SKM-1 (cell line): ENCODE results near the gene ZNF341.
A peak's percentile ranks its signal among the peaks of the same experiment; 100 is the strongest.
"Not testable (repeated sequence)": the region's sequence is repeated elsewhere in the genome, so short reads cannot be mapped to it uniquely, and the experiment has no call there.

Experiments
- DNase-seq: peaks from one replicate; lab custom pipeline; 2025; ENCODE audit not compliant: unreplicated experiment; lab: John Stamatoyannopoulos, UW

ZNF341 gene

DNA sequence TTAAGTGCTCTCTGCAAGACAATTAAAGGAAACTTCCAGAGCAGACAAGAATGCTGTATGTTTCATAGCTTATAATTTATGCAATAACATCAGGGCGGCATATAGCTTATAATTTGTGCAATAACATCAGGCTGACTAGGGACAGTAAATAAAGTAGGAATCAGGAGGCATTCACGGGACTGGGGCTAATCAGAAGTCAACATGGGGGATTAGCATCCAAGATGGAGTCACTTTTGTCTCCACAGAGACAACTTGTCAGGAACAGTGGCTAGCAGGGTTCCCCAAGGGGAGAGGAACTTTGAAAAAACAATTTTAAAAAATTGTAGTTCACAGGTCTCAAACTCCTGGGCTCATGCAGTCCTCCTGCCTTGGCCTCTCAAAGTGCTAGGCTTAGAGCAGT lies 3.3 kb upstream of the ZNF341 start:
- no peak for DNase-seq

DNA sequence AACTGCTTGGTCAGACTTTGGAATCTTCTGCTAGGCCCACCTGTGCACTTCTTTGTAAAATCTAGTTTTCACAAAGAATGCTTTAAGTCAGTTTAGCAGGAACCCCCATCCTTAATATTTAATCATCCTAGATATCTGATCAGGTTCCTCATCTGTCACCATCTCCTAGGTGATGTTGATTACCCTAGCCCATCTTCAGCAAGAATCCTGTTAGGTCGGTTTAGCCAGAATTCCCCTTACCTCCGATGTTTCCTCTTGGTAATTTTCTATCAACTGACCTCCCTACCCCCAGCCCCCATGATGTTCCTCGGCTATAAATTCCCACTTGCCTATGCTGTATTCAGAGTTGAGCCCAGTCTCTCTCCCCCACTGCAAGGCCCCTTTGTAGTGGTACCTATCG lies 2.7 kb upstream of the ZNF341 start:
- no peak for DNase-seq

GRCh38 chr20:33730946-33731692 lies 677 bp upstream of the ZNF341 start:
- DNase-seq = no peak

DNA sequence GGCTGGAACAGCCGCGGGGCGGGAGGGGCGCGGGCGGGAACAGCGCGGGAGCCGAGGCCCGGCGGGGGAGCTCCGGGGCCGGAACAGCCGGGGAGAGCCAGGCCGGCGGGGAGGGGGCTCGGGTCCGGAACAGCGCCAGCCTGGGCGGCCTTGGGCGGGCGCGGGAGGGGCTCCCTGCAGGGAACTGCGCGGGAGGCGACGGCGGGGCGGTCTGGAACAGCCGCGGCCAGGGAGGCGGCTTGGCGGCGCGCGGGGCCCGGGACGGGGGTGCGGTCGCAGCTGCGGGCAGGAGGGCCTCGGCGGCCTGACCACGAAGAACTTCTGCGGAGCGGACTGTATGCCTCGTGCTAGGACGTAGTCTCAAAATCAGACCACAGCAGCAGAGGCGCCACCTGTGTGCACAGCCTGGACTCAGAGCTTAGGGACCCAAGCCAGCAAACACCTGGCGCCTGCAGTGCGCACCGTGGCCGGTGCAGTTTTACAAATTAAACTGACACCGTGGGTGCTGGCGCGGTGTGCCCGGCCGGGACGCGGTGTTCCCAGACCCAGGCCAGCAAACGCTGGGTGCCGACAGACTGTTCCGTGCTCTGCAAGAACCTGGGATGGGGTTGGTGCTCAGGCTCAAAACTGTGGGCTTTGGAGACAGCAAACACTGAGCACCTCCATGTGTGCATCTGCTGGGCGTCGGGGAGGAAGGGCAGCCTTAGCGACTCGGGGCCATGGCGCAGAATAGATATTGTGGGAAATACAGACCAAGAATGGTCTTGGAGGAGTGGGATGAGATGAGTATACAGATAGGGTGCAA lies 572 bp downstream of the ZNF341 start:
- DNase-seq = peak; percentile 95

- peak; percentile 52 for DNase-seq
These were observed 2.1 kb downstream of the ZNF341 start for GRCh38 chr20:33733654-33734576.

- DNase-seq = no peak
These were observed 5.2 kb downstream of the ZNF341 start for GRCh38 chr20:33736962-33737361.

- no peak for DNase-seq
These were observed 7.7 kb downstream of the ZNF341 start for GRCh38 chr20:33739493-33739892.

GRCh38 chr20:33740189-33740588 lies 8.4 kb downstream of the ZNF341 start:
- no peak for DNase-seq

GRCh38 chr20:33744181-33744580 lies 12.4 kb downstream of the ZNF341 start:
- DNase-seq = no peak

DNA sequence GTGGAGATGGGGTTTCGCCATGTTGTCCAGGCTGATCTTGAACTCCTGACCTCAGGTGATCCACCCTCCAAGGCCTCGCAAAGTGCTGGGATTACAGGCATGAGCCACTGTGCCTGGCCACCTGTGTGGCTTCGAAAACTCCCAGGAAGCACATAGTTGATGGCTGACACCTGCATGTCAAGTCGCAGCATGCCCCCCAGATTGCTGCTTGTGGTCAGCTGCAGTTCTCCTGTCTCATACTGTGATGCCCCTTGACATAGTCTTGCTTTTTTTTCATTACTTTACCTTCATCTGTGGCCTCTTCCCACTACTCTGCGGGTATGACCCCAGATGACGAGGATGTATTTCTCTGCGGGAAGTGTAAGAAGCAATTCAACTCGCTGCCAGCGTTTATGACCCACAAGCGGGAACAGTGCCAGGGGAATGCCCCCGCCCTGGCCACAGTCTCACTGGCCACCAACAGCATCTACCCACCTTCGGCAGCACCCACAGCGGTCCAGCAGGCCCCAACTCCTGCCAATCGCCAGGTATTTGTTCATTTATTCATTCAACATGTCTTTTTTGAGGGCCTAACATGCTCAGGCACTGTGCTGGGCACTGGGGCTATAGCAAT lies 13.1 kb downstream of the ZNF341 start:
- DNase-seq = no peak

- no peak for DNase-seq
These were observed 14.7 kb downstream of the ZNF341 start for GRCh38 chr20:33746325-33746998.

- no peak for DNase-seq
These were observed 20.0 kb downstream of the ZNF341 start for GRCh38 chr20:33751775-33752174.

- no peak for DNase-seq
These were observed 21.3 kb downstream of the ZNF341 start for GRCh38 chr20:33753143-33753542.

- DNase-seq = no peak
These were observed 22.0 kb downstream of the ZNF341 start for GRCh38 chr20:33753763-33754162.

DNA sequence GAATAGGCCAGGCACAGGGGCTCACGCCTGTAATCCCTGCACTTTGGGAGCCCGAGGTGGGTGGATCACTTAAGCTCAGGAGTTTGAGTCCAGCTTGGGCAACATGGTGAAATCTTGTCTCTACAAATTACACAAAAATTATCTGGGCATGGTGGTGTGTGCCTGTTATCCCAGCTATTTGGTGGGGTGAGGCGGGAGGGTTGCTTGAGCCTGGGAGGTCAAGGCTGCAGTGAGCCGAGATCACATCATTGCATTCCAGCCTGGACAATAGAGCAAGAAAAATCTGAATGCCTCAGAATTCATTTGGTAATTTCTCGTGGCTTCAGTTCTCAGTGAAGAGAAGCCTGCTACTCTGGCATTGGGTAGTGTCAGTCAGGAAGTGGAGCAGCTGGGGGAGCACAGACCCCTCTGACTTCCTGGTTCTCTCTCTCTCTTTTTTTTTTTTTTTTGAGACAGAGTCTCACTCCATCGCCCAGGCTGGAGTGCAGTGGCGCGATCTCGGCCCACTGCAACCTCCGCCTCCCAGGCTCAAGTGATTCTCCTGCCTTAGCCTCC lies 24.2 kb downstream of the ZNF341 start:
- not testable (repeated sequence) for DNase-seq

GRCh38 chr20:33757046-33757445 lies 25.2 kb downstream of the ZNF341 start:
- no peak for DNase-seq

GRCh38 chr20:33757458-33757857 lies 25.7 kb downstream of the ZNF341 start:
- no peak for DNase-seq

GRCh38 chr20:33761698-33762250 lies 30.0 kb downstream of the ZNF341 start:
- no peak for DNase-seq

- no peak for DNase-seq
These were observed 33.3 kb downstream of the ZNF341 start for GRCh38 chr20:33765099-33765498.

DNA sequence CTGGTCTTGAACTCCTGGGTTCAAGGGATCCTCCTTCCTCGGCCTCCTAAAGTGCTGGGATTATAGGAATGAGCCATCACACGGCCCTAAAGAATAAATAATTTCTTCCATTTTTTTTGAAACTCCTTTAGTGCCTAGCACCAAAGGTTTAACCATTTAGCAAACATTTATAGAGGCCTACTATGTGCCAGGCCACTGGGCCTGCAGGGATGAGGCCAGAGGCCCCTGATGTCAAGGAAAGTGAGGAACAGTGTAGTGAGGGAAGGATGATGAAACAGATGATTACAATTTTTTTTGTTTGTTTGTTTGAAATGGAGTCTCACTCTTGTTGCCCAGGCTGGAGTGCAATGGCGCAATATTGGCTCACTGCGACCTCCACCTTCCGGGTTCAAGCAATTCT lies 33.8 kb downstream of the ZNF341 start:
- no peak for DNase-seq
